Activated CD8-positive, alpha-beta memory T cell treated with anti-CD3 and anti-CD28 coated beads for 36 hours (primary cell): Measurements from ENCODE around the gene ALDH1A1. TPM values are rescaled to one million over a fixed set of nuclear protein-coding genes. Genes with fewer than 3 reads are reported as not detected.
"Not testable (repeated sequence)": the region's sequence is repeated elsewhere in the genome, so short reads cannot be mapped to it uniquely, and the experiment has no call there.

ENCODE experiments used
- CTCF ChIA-PET: fragments of 350-600 bp; sonication (Branson Sonifier 250); formaldehyde crosslinking; loops from one replicate; lab custom pipeline; 2021; ENCODE audit warnings: antibody characterized with exemption; lab: Charles Lee
- POLR2A ChIA-PET: fragments of 350-600 bp; sonication (Branson Sonifier 250); formaldehyde crosslinking; loops from one replicate; lab custom pipeline; 2021; ENCODE audit warnings: antibody characterized with exemption; lab: Charles Lee
- total RNA-seq, 2 experiments: library from RNA; stranded (reverse); gene quantifications; one replicate each; pipeline ENCODE4 v1.2.3, GENCODE V29; 2021

The ALDH1A1 gene
- total RNA-seq, 2 experiments from 2014 or later, result not detected

DNA sequence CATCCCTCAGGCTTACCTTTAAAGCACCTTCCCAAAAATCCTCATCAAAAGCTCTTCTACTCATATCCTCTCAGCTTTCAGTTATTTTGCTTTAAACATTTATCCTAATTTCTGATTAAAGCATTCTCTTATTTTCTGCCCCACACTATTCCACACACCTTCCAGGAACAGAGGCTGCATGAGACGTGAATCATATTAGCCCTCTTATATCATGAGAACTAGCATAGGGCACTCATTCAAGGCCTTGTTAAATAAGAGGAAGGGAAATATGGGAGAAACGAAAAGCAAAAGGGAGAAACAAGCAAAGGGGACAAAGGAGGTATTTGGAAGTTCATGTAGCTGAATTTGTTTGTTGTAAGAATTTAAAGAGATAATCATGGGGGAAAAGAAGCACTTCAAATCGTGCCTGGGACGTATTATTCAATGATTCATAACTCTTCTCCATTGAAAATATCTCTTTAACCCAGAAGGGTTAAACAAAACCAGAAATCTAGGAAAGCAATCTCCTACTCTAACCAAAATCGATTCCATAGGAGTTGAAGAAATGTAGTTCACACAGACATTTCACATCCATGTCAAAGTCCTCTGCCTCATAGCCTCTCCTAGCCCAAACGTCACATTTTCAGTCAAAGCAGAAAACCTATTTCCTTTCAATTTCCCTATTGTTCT lies 4.1 kb downstream of the ALDH1A1 start:
- POLR2A ChIA-PET, result no interaction called here
- CTCF ChIA-PET, result interaction anchor here (1.0 kb wide), 1 partner anchor 12 kb away, joined by 3 read pairs; no protein-coding TSS in a partner anchor

DNA sequence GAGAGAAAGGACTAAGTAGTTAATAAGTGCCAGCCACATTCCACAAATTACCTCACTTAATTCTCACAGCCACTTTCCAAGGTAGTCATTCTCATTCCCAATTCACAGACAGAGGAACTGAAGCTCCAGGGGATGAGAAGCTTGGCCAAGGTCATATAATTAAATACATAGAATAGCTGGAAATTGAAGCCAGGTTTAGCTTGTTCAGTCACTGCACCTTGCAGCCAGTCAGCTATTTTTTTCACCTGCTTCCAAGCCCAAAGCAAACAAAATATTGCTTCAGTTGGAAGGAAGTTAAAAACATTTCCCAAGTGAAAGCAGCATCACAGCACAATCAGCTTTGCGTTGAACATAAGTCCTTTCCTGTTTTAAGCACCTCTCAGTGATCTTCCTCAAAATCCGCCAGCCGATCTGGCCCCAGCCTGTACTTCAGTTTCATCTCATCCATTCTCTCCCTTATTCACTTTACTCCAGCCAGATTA lies 4.8 kb downstream of the ALDH1A1 start:
- CTCF ChIA-PET, result no interaction called here
- POLR2A ChIA-PET, result no interaction called here

- POLR2A ChIA-PET, result no interaction called here
Observed at GRCh38 chr9:72946821-72947220, 6.0 kb downstream of the ALDH1A1 start.

GRCh38 chr9:72946318-72946717 lies 6.5 kb downstream of the ALDH1A1 start:
- CTCF ChIA-PET, result no interaction called here
- POLR2A ChIA-PET, result no interaction called here

More at GRCh38 chr9:72946821-72947220, 6.0 kb downstream of the ALDH1A1 start:
- CTCF ChIA-PET, result no interaction called here

GRCh38 chr9:72945391-72945790 lies 7.5 kb downstream of the ALDH1A1 start:
- ChIA-PET CTCF (no interaction called here), POLR2A (no interaction called here)

GRCh38 chr9:72943844-72944462 lies 8.9 kb downstream of the ALDH1A1 start:
- ChIA-PET POLR2A (no interaction called here), CTCF (no interaction called here)

- ChIA-PET POLR2A (no interaction called here), CTCF (no interaction called here)
Observed at GRCh38 chr9:72942451-72942850, 10.4 kb downstream of the ALDH1A1 start.

GRCh38 chr9:72939581-72939980 lies 13.3 kb downstream of the ALDH1A1 start:
- POLR2A ChIA-PET, result interaction anchor here (0.6 kb wide), 1 partner anchor 123 kb away, joined by 3 read pairs; no protein-coding TSS in a partner anchor
- CTCF ChIA-PET, result not testable (repeated sequence)

- POLR2A ChIA-PET, result no interaction called here
- CTCF ChIA-PET, result no interaction called here
Observed at GRCh38 chr9:72937545-72937944, 15.3 kb downstream of the ALDH1A1 start.

- POLR2A ChIA-PET, result no interaction called here
- CTCF ChIA-PET, result interaction anchor here (0.9 kb wide), 1 partner anchor 12 kb away, joined by 3 read pairs; no protein-coding TSS in a partner anchor
Observed at GRCh38 chr9:72936679-72937078, 16.2 kb downstream of the ALDH1A1 start.

DNA sequence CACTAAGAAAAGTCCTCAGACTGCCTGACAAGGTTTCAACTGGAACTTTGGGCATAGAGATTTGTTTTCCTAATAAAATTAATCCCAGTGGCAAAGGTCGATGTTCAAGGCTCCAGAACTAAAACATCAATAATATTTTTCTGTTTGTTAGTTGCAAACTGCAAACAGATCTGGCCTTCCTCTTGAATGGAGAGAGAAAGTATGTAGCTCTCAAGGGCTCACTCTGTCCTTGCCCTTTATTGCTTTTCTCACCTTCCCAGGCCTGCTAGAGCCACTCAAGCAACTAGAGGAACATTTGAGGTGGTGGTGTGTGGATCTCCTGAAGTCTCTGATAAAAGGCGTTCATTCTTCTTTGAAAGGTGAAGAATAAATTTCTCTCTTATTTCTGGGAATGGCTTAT lies 16.6 kb downstream of the ALDH1A1 start:
- CTCF ChIA-PET, result interaction anchor here (0.9 kb wide), 1 partner anchor 13 kb away, joined by 3 read pairs; no protein-coding TSS in a partner anchor

DNA sequence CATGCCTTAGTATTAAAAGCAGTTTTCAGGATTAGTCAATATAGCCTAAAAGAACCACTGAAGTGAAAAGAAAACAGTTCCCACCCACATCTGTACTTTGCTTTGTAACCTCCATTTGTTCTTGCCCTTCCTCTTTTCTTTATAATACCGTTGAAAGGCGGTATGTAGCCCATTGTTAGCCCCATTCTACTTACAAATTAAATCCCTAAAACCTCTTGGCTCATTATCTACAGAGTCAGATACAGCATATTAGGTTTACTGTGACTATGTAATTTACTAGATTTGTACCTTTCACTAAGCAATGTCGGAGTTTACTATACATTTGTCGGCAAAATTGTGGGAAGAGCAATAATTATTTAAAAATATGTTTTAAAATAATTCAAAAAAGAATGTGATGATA lies 17.3 kb downstream of the ALDH1A1 start:
- ChIA-PET POLR2A (no interaction called here), CTCF (no interaction called here)

More for the DNA sequence above, 16.6 kb downstream of the ALDH1A1 start:
- POLR2A ChIA-PET, result no interaction called here

DNA sequence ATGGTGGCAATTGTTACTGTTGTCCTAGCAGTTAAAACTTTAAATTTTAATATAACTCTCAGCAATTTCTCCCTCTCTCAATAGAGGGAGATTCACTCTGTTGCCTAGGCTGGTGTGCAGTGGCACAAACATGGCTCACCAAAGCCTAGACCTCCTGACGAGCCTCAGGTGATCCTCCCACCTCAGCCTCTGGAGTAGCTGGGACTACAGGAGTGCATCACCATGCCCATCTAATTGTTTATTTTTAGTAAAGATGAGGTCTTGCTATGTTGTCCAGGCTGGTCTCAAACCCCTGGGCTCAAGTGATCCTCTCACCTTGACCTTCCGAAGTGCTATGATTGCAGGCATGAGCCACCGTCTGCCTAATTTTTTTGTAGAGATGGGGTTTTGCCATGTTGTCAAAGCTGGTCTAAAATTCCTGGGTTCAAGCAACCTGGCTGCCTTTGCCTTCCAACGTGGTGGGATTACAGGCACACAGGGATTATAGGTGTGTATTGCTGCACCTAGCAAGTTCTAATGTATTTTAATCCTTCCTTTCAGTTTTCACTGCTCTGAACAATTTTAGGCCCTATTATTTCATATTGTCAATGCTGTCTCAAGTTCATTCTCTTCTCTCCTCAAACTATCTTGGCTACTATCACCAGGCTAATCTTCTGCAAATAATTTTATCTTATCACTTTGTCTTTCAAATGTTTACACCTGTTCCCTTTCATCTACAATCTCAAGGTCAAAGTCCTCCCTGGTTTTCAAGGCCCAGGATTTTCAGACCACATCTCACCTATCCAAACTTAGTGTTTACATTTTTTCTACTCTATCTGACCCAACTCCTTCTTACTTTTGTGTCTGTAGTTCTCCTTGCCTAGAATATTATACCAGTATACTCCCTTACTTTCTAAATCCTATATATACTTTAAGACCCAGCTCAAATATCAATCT lies 18.9 kb downstream of the ALDH1A1 start:
- ChIA-PET POLR2A (no interaction called here), CTCF (no interaction called here)

- POLR2A ChIA-PET, result no interaction called here
- CTCF ChIA-PET, result no interaction called here
Observed at GRCh38 chr9:72932619-72933018, 20.2 kb downstream of the ALDH1A1 start.

GRCh38 chr9:72931897-72932296 lies 21.0 kb downstream of the ALDH1A1 start:
- CTCF ChIA-PET, result no interaction called here
- POLR2A ChIA-PET, result no interaction called here

DNA sequence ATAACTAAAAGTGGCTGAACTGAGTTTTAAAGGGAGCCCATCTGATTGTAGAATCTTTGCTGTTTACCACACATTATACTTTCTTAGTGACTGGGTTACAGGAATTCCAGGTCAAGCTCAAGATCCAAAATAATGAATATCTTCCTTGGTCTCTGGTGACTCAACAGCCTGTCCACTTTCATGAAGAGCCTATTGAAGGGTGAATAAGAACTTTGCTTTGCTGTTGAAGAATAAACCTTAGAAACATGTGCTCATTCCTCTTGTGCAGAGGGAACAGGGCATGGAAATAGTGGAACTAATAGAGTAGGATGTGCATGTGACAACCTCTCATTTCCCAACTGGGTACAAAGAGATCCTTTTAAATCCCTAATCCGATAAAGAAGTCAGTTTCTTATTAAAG lies 21.4 kb downstream of the ALDH1A1 start:
- CTCF ChIA-PET, result no interaction called here
- POLR2A ChIA-PET, result no interaction called here

DNA sequence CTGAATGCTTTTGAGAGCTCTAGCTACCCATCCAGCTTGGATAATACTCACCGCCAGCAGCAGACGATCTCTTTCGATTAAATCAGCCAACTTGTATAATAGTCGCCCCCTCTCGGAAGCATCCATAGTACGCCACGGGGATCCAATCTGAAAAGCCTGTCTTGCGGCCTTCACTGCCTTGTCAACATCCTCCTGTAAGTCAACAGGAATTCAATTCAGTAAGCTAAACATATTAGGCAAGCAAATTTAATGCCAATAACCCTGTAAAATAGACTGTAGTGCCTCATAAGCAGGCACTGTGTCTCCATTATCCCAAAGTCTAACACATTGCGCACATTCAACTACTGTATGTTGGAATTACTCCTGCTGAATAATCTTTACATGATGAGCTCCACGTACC lies 22.0 kb downstream of the ALDH1A1 start:
- CTCF ChIA-PET, result no interaction called here
- POLR2A ChIA-PET, result no interaction called here

DNA sequence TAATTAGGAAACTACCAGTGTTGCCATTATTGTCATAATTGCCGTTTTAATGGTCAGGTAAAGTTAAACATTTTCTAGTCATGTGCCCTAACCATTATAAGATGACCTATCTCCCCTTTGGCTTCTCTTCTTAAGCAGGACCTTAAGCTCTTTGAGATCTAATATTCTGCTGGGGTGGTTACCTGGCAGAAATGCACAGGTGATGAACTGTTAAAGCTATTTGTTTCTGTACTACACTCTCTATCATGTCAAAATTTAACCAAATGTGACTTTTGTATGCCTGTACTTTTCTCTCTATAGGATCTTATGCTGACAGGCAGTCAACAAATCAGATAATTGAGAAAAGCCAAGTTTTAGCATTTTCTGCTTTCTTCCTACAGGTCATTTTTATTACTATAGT lies 23.3 kb downstream of the ALDH1A1 start:
- CTCF ChIA-PET, result no interaction called here
- POLR2A ChIA-PET, result no interaction called here

GRCh38 chr9:72928042-72928507 lies 24.8 kb downstream of the ALDH1A1 start:
- POLR2A ChIA-PET, result no interaction called here
- CTCF ChIA-PET, result no interaction called here

GRCh38 chr9:72926506-72926905 lies 26.3 kb downstream of the ALDH1A1 start:
- CTCF ChIA-PET, result no interaction called here
- POLR2A ChIA-PET, result no interaction called here
